Lung (tissue), 12 donors: ENCODE results near the gene TPSG1. TPM values are rescaled to one million over a fixed set of nuclear protein-coding genes. Genes with fewer than 3 reads are reported as not detected.

Experiments used
- ATAC-seq: fragments of 200-7000 bp; cut with Tn5 transposase; one replicate; pipeline ENCODE4 v1.9.1; 2020; ENCODE audit warnings: moderate number of reproducible peaks; ENCODE audit not compliant: insufficient read depth, low FRiP score
- DNase-seq, 3 donors: peaks; one replicate each; pipeline ENCODE4 v3.0.0-alpha.2; 2013 to 2017
- H3K27ac ChIP-seq, 2 donors: one replicate each; pipeline ENCODE4 v1.5.1; 2013; ENCODE audit warnings: mild to moderate bottlenecking in 2 of 2, moderate library complexity in 2 of 2, control low read depth in 1 of 2, inconsistent platforms in 1 of 2, low read depth in 1 of 2, low read length in 1 of 2
- H3K27me3 ChIP-seq, 3 donors: one replicate each; pipeline ENCODE4 v1.5.1; 2013; ENCODE audit warnings: low read length in 2 of 3; ENCODE audit not compliant: control insufficient read depth in 3 of 3, insufficient read depth in 3 of 3
- H3K36me3 ChIP-seq, 4 donors: one replicate each; pipeline ENCODE4 v1.5.1; 2013; ENCODE audit warnings: low read length in 4 of 4, mild to moderate bottlenecking in 1 of 4, moderate library complexity in 1 of 4; ENCODE audit not compliant: control insufficient read depth in 4 of 4, insufficient read depth in 4 of 4
- H3K4me1 ChIP-seq, 5 donors: one replicate each; pipeline ENCODE4 v1.5.1; 2013; ENCODE audit warnings: low read length in 5 of 5, mild to moderate bottlenecking in 2 of 5, moderate library complexity in 1 of 5; ENCODE audit not compliant: control insufficient read depth in 5 of 5, insufficient read depth in 5 of 5
- H3K4me3 ChIP-seq: one replicate; pipeline ENCODE4 v1.5.1; 2013; ENCODE audit warnings: mild to moderate bottlenecking, control low read depth, moderate library complexity
- H3K9ac ChIP-seq, 2 donors: one replicate each; pipeline ENCODE4 v1.5.1; 2013; ENCODE audit warnings: low read length in 2 of 2, control low read depth in 1 of 2; ENCODE audit not compliant: insufficient read depth in 1 of 2
- H3K9me3 ChIP-seq, 4 donors: one replicate each; pipeline ENCODE4 v1.5.1; 2013; ENCODE audit warnings: low read length in 3 of 4, mild to moderate bottlenecking in 1 of 4, moderate library complexity in 1 of 4; ENCODE audit not compliant: control insufficient read depth in 4 of 4, insufficient read depth in 3 of 4
- CTCF ChIP-seq: IDR thresholded peaks from 2 replicates; pipeline ENCODE4 v1.5.1; 2012; ENCODE audit warnings: mild to moderate bottlenecking; ENCODE audit errors: control extremely low read depth, extremely low read depth
- WGBS, 2 donors: extraction: QIAGEN DNeasy Blood & Tissue Kit; methylation state at CpG; one replicate each; pipeline ENCODE4 v1.1.7; 2013; 5-methylcytosine and 5-hydroxymethylcytosine counted together
- polyA plus RNA-seq, 2 donors: library from polyadenylated mRNA; stranded (reverse); fragments of 200-250 nt; gene quantifications; one replicate each; pipeline ENCODE4 v1.2.1, GENCODE V29; 2013
- total RNA-seq, 2 donors: library from RNA; depleted of rRNA in 1 of 2; stranded (reverse); fragments of >200 nt in 1 of 2; gene quantifications; one replicate each; pipeline ENCODE4 v1.2.1, GENCODE V29; 2014 to 2021
- donor health status: control.
- donor health status: control.
- donor health status: Bipolar disorder and iron deficiency.
- donor health status: healthy.
- donor health status: DM: yes; HTN: yes; CAD: no.

Gene TPSG1
- total and polyA plus RNA-seq, 4 donors: 0.03 to 2.9 (median 0.71) TPM; not detected in 1

- ATAC-seq (no peak), DNase-seq (no peak)
- TF ChIP-seq CTCF: no peak
- H3K9ac ChIP-seq: no peak overlapping the region
- no peaks in the 10 kb centered on the region for H3K4me1 ChIP-seq
- no peak overlapping the region for H3K4me3 ChIP-seq
- no peaks in the 10 kb centered on the region for H3K27me3 ChIP-seq
- 53 to 64% methylated on average over 11 of the region's 11 CpGs for WGBS, 2 donors
- H3K9me3 ChIP-seq: no peaks in the 10 kb centered on the region
- no peak overlapping the region for H3K27ac ChIP-seq
- no peaks in the 10 kb centered on the region for H3K36me3 ChIP-seq
Measured at GRCh38 chr16:1196494-1196893, 28.6 kb downstream of the TPSG1 start.

DNA sequence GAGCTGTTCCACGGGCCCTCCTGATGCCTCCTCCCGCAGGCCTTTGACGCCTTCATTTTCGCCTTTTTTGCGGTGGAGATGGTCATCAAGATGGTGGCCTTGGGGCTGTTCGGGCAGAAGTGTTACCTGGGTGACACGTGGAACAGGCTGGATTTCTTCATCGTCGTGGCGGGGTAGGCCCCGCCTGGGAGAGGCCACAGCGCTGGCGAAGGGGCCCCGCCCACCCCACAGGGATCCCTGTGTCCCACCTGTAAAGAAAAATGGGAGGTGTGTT is 29.7 kb downstream of the TPSG1 start:
- no peak for ATAC-seq
- no peaks in the 10 kb centered on the region for H3K9me3 ChIP-seq
- no peak overlapping the region for H3K4me3 ChIP-seq
- H3K27ac ChIP-seq: no peak overlapping the region
- no peaks in the 10 kb centered on the region for H3K4me1 ChIP-seq
- no peaks in the 10 kb centered on the region for H3K27me3 ChIP-seq
- 72 to 74% methylated on average over 10 to 14 of the region's 14 CpGs for WGBS, 2 donors
- DNase-seq: no peak
- no peak overlapping the region for H3K9ac ChIP-seq
- no peaks in the 10 kb centered on the region for H3K36me3 ChIP-seq
- no peak for TF ChIP-seq CTCF

GRCh38 chr16:1194665-1195392 is 30.2 kb downstream of the TPSG1 start:
- ATAC-seq (no peak), DNase-seq (no peak)
- H3K27ac ChIP-seq: no peak overlapping the region

More at GRCh38 chr16:1194665-1195392, 30.2 kb downstream of the TPSG1 start:
- TF ChIP-seq CTCF: no peak
- Histone ChIP-seq H3K36me3 (no peaks in the 10 kb centered on the region), H3K9ac (no peak overlapping the region), H3K4me3 (no peak overlapping the region), H3K27me3 (no peaks in the 10 kb centered on the region), H3K9me3 (no peaks in the 10 kb centered on the region), H3K4me1 (no peaks in the 10 kb centered on the region)
- 31 to 37% methylated on average over 53 to 61 of the region's 61 CpGs for WGBS, 2 donors
